Parathyroid adenoma (tissue), 2 donors: ENCODE measurements around the gene HTATIP2.

Experiments used
- H2AFZ ChIP-seq: fragments of 300-600 bp; sonication (generic); one replicate; pipeline ENCODE4 v1.7.0; 2017; ENCODE audit warnings: antibody characterized with exemption, mild to moderate bottlenecking
- H3K27ac ChIP-seq: fragments of 300-600 bp; sonication (generic); one replicate; pipeline ENCODE4 v1.7.0; 2017
- H3K27me3 ChIP-seq: fragments of 300-600 bp; sonication (generic); one replicate; pipeline ENCODE4 v1.7.0; 2017; ENCODE audit warnings: low read length; ENCODE audit not compliant: control insufficient read depth, insufficient read depth
- H3K36me3 ChIP-seq: fragments of 300-600 bp; sonication (generic); one replicate; pipeline ENCODE4 v1.7.0; 2017; ENCODE audit warnings: low read length; ENCODE audit not compliant: control insufficient read depth, insufficient read depth
- H3K4me1 ChIP-seq: fragments of 300-600 bp; sonication (generic); one replicate; pipeline ENCODE4 v1.7.0; 2017; ENCODE audit warnings: control low read depth
- H3K4me2 ChIP-seq: fragments of 300-600 bp; sonication (generic); one replicate; pipeline ENCODE4 v1.7.0; 2017; ENCODE audit warnings: low read length
- H3K4me3 ChIP-seq: fragments of 300-600 bp; sonication (generic); one replicate; pipeline ENCODE4 v1.7.0; 2017; ENCODE audit warnings: low read depth, low read length
- H3K79me2 ChIP-seq: fragments of 300-600 bp; sonication (generic); one replicate; pipeline ENCODE4 v1.7.0; 2017; ENCODE audit warnings: control low read depth
- H3K9ac ChIP-seq: fragments of 300-600 bp; sonication (generic); one replicate; pipeline ENCODE4 v1.7.0; 2017; ENCODE audit warnings: mild to moderate bottlenecking
- H3K9me3 ChIP-seq: fragments of 300-600 bp; sonication (generic); one replicate; pipeline ENCODE4 v1.7.0; 2017; ENCODE audit warnings: low read length; ENCODE audit not compliant: control insufficient read depth
- CTCF ChIP-seq: fragments of 300-600 bp; sonication (generic); IDR thresholded peaks from one replicate; pipeline ENCODE4 v1.7.0; 2017; ENCODE audit warnings: antibody characterized with exemption, mild to moderate bottlenecking
- donor health status: primary hyperparathyroidism.

The HTATIP2 gene

GRCh38 chr11:20388096-20389055, 24.9 kb downstream of the HTATIP2 start:
- H2AFZ ChIP-seq, result peak overlapping the region; percentile 97
- H3K4me2 ChIP-seq, result peak overlapping the region; percentile 92
- H3K9ac ChIP-seq, result no peak overlapping the region
- TF ChIP-seq CTCF, result no peak
- H3K4me1 ChIP-seq, result no peaks in the 10 kb centered on the region
- no peaks in the 10 kb centered on the region for H3K36me3 ChIP-seq
- H3K27ac ChIP-seq, result peak overlapping the region; percentile 85
- H3K9me3 ChIP-seq, result no peaks in the 10 kb centered on the region
- no peaks in the 10 kb centered on the region for H3K79me2 ChIP-seq
- H3K27me3 ChIP-seq, result no peaks in the 10 kb centered on the region
- peak overlapping the region; percentile 87 for H3K4me3 ChIP-seq

- TF ChIP-seq CTCF, result peak; percentile 24
- Histone ChIP-seq H3K4me3 (no peak overlapping the region), H3K4me1 (no peaks in the 10 kb centered on the region), H3K9ac (no peak overlapping the region), H3K79me2 (no peaks in the 10 kb centered on the region), H3K36me3 (no peaks in the 10 kb centered on the region), H3K27me3 (no peaks in the 10 kb centered on the region), H3K9me3 (no peaks in the 10 kb centered on the region), H3K27ac (no peak overlapping the region), H3K4me2 (no peak overlapping the region), H2AFZ (no peak overlapping the region)
Measured at GRCh38 chr11:20397281-20397680, 33.8 kb downstream of the HTATIP2 start.

- Histone ChIP-seq H3K79me2 (no peaks in the 10 kb centered on the region), H3K9me3 (no peaks in the 10 kb centered on the region), H2AFZ (no peak overlapping the region), H3K4me2 (no peak overlapping the region), H3K36me3 (no peaks in the 10 kb centered on the region), H3K4me1 (no peaks in the 10 kb centered on the region), H3K27ac (no peak overlapping the region), H3K4me3 (no peak overlapping the region), H3K9ac (no peak overlapping the region), H3K27me3 (no peaks in the 10 kb centered on the region)
- TF ChIP-seq CTCF, result no peak
Measured at GRCh38 chr11:20399498-20399897, 36.0 kb downstream of the HTATIP2 start.

GRCh38 chr11:20403059-20403458, 39.5 kb downstream of the HTATIP2 start:
- no peak for TF ChIP-seq CTCF
- H3K4me1 ChIP-seq, result no peaks in the 10 kb centered on the region
- H3K27ac ChIP-seq, result no peak overlapping the region
- no peaks in the 10 kb centered on the region for H3K79me2 ChIP-seq
- H3K9me3 ChIP-seq, result no peaks in the 10 kb centered on the region
- no peak overlapping the region for H3K9ac ChIP-seq
- H3K36me3 ChIP-seq, result no peaks in the 10 kb centered on the region
- H3K27me3 ChIP-seq, result no peaks in the 10 kb centered on the region
- H3K4me2 ChIP-seq, result no peak overlapping the region
- H3K4me3 ChIP-seq, result no peak overlapping the region
- no peak overlapping the region for H2AFZ ChIP-seq
